ENCODE results near the gene SH3RF3. TPM values are rescaled to one million over a fixed set of nuclear protein-coding genes. Genes with fewer than 3 reads are reported as not detected.

The SH3RF3 gene
- polyA plus RNA-seq, 1 donor (not counting 4 experiments of a cell fraction or from before 2014, with no cell fraction given) = 0.08 TPM

DNA sequence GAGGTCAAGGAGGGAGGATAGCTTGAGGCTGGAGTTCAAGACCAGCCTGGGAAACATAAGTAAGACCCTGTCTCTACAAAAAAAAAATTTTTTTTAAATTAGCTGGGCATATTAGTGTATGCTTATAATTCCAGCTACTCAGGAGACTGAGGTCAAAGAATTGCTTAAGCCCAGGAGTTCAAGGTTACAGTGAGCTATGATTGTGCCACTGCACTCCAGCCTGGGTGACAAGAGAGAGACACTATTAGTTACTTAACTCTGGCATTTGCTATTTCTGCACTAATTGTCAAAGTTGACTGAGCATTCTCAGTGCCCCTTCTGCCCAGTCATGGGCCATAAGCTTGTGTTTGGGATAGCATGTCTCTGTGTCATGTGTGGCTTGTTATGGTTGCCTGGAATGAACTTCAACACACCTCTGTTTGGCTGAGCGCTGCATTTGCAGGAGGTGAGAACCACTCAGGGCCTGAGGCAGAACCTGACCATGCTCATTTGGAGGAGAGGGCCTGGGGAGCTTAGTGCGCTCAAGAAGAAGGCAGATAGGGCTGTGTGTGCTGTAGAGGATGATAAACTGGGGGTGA is 77.7 kb downstream of the SH3RF3 start:
- H3K36me3 ChIP-seq (ENCODE audit: control insufficient read depth in 2 of 2, extremely low read depth in 1 of 2, insufficient read depth in 2 of 2, low read length in 2 of 2) = no peaks in the 10 kb centered on the region
- no peaks in the 10 kb centered on the region for H3K9me3 ChIP-seq (ENCODE audit: control insufficient read depth, low read depth, low read length)
- H3K27me3 ChIP-seq (ENCODE audit: control insufficient read depth, extremely low read depth, insufficient read depth, low read length) = peaks cover 43% of the 10 kb centered on the region
- FAIRE-seq = no peak
- no peaks in the 10 kb centered on the region for H3K79me2 ChIP-seq (ENCODE audit: control insufficient read depth, insufficient read depth, low read length)
- H3K27ac ChIP-seq (ENCODE audit: control insufficient read depth, insufficient read depth, low read length) = no peak overlapping the region
- H3K4me2 ChIP-seq (ENCODE audit: control insufficient read depth, extremely low read depth, insufficient read depth, low read depth, low read length) = no peak overlapping the region
- no peaks in the 10 kb centered on the region for H4K20me1 ChIP-seq (ENCODE audit: control insufficient read depth, extremely low read depth, insufficient read depth, low read length)
- H3K4me1 ChIP-seq (ENCODE audit: control insufficient read depth, extremely low read depth, insufficient read depth, low read length) = peaks cover 17% of the 10 kb centered on the region
- no peak overlapping the region for H3K9ac ChIP-seq (ENCODE audit: control insufficient read depth, extremely low read depth, insufficient read depth, low read length)
- dilution Hi-C loops (cut with MboI; ENCODE audit: extremely low pct_ligation_motif_present, low sequenced_read_pairs) = no loop called here
- H2AFZ ChIP-seq (ENCODE audit: control insufficient read depth, low read length) = no peak overlapping the region
- no peak for TF ChIP-seq EZH2 (IDR thresholded peaks at IDR 0.05; ENCODE audit: low read length)
- TF ChIP-seq, protein P1, sequence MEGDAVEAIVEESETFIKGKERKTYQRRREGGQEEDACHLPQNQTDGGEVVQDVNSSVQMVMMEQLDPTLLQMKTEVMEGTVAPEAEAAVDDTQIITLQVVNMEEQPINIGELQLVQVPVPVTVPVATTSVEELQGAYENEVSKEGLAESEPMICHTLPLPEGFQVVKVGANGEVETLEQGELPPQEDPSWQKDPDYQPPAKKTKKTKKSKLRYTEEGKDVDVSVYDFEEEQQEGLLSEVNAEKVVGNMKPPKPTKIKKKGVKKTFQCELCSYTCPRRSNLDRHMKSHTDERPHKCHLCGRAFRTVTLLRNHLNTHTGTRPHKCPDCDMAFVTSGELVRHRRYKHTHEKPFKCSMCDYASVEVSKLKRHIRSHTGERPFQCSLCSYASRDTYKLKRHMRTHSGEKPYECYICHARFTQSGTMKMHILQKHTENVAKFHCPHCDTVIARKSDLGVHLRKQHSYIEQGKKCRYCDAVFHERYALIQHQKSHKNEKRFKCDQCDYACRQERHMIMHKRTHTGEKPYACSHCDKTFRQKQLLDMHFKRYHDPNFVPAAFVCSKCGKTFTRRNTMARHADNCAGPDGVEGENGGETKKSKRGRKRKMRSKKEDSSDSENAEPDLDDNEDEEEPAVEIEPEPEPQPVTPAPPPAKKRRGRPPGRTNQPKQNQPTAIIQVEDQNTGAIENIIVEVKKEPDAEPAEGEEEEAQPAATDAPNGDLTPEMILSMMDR (optimal IDR thresholded peaks at IDR 0.05 in 1 of 3, IDR thresholded peaks at IDR 0.05 in 1 of 3, conservative IDR thresholded peaks at IDR 0.05 in 1 of 3; ENCODE audit: extremely low read depth in 1 of 3, insufficient read depth in 2 of 3, low read length in 3 of 3) = no peak
- no peak overlapping the region for H3K4me3 ChIP-seq (ENCODE audit: control insufficient read depth in 2 of 3, extremely low read depth in 1 of 3, insufficient read depth in 2 of 3, low read depth in 1 of 3, low read length in 3 of 3)
- DNase-seq (ENCODE audit: low read depth, low spot score) = no peak
- no peaks in the 10 kb centered on the region for H3K9me1 ChIP-seq (ENCODE audit: control insufficient read depth, extremely low read depth, insufficient read depth, low read length)

DNA sequence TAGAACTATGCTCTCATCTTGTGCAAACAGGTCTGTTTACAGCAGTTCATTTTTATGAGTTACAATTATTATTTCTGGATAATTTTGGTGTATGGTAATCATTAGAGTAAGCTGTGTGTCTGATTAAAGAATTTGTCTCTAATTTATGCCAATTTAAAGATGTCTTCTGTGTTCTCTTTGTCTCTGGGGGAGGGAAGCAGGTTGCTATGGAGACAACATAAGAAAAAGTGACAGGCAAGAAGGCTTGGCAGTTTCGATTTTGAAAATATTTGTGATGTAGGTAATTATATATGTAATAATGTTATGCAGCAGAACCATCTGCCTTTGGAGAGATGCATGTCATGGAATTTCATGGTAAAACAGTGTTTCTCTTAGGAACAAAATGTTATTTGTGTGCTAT is 78.2 kb downstream of the SH3RF3 start:
- Histone ChIP-seq H3K9me3 (ENCODE audit: control insufficient read depth, low read depth, low read length) (no peaks in the 10 kb centered on the region), H3K4me3 (ENCODE audit: control insufficient read depth in 2 of 3, extremely low read depth in 1 of 3, insufficient read depth in 2 of 3, low read depth in 1 of 3, low read length in 3 of 3) (no peak overlapping the region), H3K9ac (ENCODE audit: control insufficient read depth, extremely low read depth, insufficient read depth, low read length) (no peak overlapping the region), H3K79me2 (ENCODE audit: control insufficient read depth, insufficient read depth, low read length) (no peaks in the 10 kb centered on the region), H3K4me1 (ENCODE audit: control insufficient read depth, extremely low read depth, insufficient read depth, low read length) (peaks cover 17% of the 10 kb centered on the region), H2AFZ (ENCODE audit: control insufficient read depth, low read length) (no peak overlapping the region), H3K36me3 (ENCODE audit: control insufficient read depth in 2 of 2, extremely low read depth in 1 of 2, insufficient read depth in 2 of 2, low read length in 2 of 2) (no peaks in the 10 kb centered on the region), H3K9me1 (ENCODE audit: control insufficient read depth, extremely low read depth, insufficient read depth, low read length) (no peaks in the 10 kb centered on the region), H3K27me3 (ENCODE audit: control insufficient read depth, extremely low read depth, insufficient read depth, low read length) (peaks cover 43% of the 10 kb centered on the region), H4K20me1 (ENCODE audit: control insufficient read depth, extremely low read depth, insufficient read depth, low read length) (no peaks in the 10 kb centered on the region), H3K4me2 (ENCODE audit: control insufficient read depth, extremely low read depth, insufficient read depth, low read depth, low read length) (no peak overlapping the region), H3K27ac (ENCODE audit: control insufficient read depth, insufficient read depth, low read length) (no peak overlapping the region)
- DNase-seq (ENCODE audit: low read depth, low spot score) (no peak), FAIRE-seq (no peak)
- dilution Hi-C loops (cut with MboI; ENCODE audit: extremely low pct_ligation_motif_present, low sequenced_read_pairs) = no loop called here
- no peak for TF ChIP-seq EZH2 (IDR thresholded peaks at IDR 0.05; ENCODE audit: low read length)

All from keratinocyte (primary cell).